IMR-90 (cell line): ENCODE results near the gene CEP68. TPM values are rescaled to one million over a fixed set of nuclear protein-coding genes. Genes with fewer than 3 reads are reported as not detected.

Experiments
- ATAC-seq: fragments of 200-7000 bp; cut with Tn5 transposase; 2 replicates; pipeline ENCODE4 v1.9.1; 2020; ENCODE audit warnings: low read depth, mild to moderate bottlenecking, moderate library complexity
- BruUV-seq: library from RNA; stranded (reverse); fragments of 400-500 nt; replicated peaks from 2 replicates; lab custom pipeline; 2021; lab: Mats Ljungman, UMichigan
- CTCF ChIA-PET: fragments of 300-600 bp; formaldehyde crosslinking; extraction: SDS; loops from one replicate; lab custom pipeline; 2021; ENCODE audit warnings: antibody characterized with exemption; lab: Yijun Ruan, JAX
- POLR2A ChIA-PET: fragments of 300-600 bp; sonication (Branson Sonifier 250); formaldehyde crosslinking; loops from one replicate; lab custom pipeline; 2022; ENCODE audit warnings: antibody characterized with exemption; ENCODE audit not compliant: unreplicated experiment; lab: Charles Lee
- DNase-seq: peaks from one replicate; pipeline ENCODE4 v3.0.0; 2013
- H2AFZ ChIP-seq: replicated peaks from 2 replicates; pipeline ENCODE3; 2013; ENCODE audit warnings: low read length, mild to moderate bottlenecking; ENCODE audit not compliant: poor library complexity
- H2AK5ac ChIP-seq: 2 replicates; pipeline ENCODE4 v1.6.1; 2013; ENCODE audit warnings: low read depth, low read length, inconsistent platforms
- H2AK9ac ChIP-seq: replicated peaks from 2 replicates; pipeline ENCODE3; 2013; ENCODE audit warnings: mild to moderate bottlenecking, low read depth, low read length, moderate library complexity; ENCODE audit not compliant: poor library complexity
- H2BK120ac ChIP-seq: 2 replicates; pipeline ENCODE4 v1.6.1; 2013; ENCODE audit warnings: low read depth, low read length, inconsistent platforms
- H2BK15ac ChIP-seq: 3 replicates; pipeline ENCODE4 v1.6.1; 2013; ENCODE audit warnings: low read depth, low read length, inconsistent platforms
- H2BK20ac ChIP-seq: 2 replicates; pipeline ENCODE4 v1.6.1; 2013; ENCODE audit warnings: low read depth, mild to moderate bottlenecking, inconsistent platforms, low read length, moderate library complexity
- H2BK5ac ChIP-seq: 2 replicates; pipeline ENCODE4 v1.6.1; 2013; ENCODE audit warnings: mild to moderate bottlenecking, low read depth, low read length, inconsistent platforms; ENCODE audit not compliant: poor library complexity, severe bottlenecking
- H3K14ac ChIP-seq: replicated peaks from 2 replicates; pipeline ENCODE4 v1.6.1; 2013; ENCODE audit warnings: low read depth, low read length, inconsistent platforms
- H3K18ac ChIP-seq: 2 replicates; pipeline ENCODE4 v1.6.1; 2013; ENCODE audit warnings: low read depth, low read length, control low read depth
- H3K23ac ChIP-seq: 2 replicates; pipeline ENCODE4 v1.6.1; 2013; ENCODE audit warnings: low read depth, low read length, inconsistent platforms
- H3K27ac ChIP-seq: 2 replicates; pipeline ENCODE4 v1.5.1; 2013; ENCODE audit warnings: mild to moderate bottlenecking, control low read depth, low read length; ENCODE audit not compliant: insufficient read depth
- H3K27me3 ChIP-seq: 2 replicates; pipeline ENCODE4 v1.6.1; 2013; ENCODE audit warnings: low read length; ENCODE audit not compliant: control insufficient read depth, insufficient read depth
- H3K36me3 ChIP-seq: 2 replicates; pipeline ENCODE4 v1.6.1; 2013; ENCODE audit warnings: low read length, mixed read lengths; ENCODE audit not compliant: control insufficient read depth, insufficient read depth
- H3K4ac ChIP-seq: 2 replicates; pipeline ENCODE4 v1.6.1; 2013; ENCODE audit warnings: low read depth, low read length, inconsistent platforms
- H3K4me1 ChIP-seq: 2 replicates; pipeline ENCODE4 v1.6.1; 2013; ENCODE audit warnings: low read length, mixed read lengths; ENCODE audit not compliant: control insufficient read depth, insufficient read depth
- H3K4me2 ChIP-seq: 2 replicates; pipeline ENCODE4 v1.6.1; 2013; ENCODE audit warnings: low read depth, mild to moderate bottlenecking, control low read depth, low read length, moderate library complexity
- H3K4me3 ChIP-seq: 2 replicates; pipeline ENCODE4 v1.5.1; 2013; ENCODE audit warnings: low read depth, mild to moderate bottlenecking, control low read depth, low read length, moderate library complexity; ENCODE audit not compliant: insufficient read depth
- H3K56ac ChIP-seq: 2 replicates; pipeline ENCODE4 v1.6.1; 2013; ENCODE audit warnings: low read length, inconsistent platforms; ENCODE audit not compliant: insufficient read depth; ENCODE audit errors: extremely low read depth
- H3K79me1 ChIP-seq, 2 experiments: 2 replicates each; pipeline ENCODE4 v1.6.1; 2013; ENCODE audit warnings: low read length in 2 of 2, inconsistent platforms in 1 of 2, low read depth in 1 of 2
- H3K9ac ChIP-seq: 2 replicates; pipeline ENCODE4 v1.6.1; 2013; ENCODE audit warnings: low read depth, low read length, control low read depth
- H3K9me1 ChIP-seq: 2 replicates; pipeline ENCODE4 v1.6.1; 2013; ENCODE audit warnings: low read length, inconsistent platforms; ENCODE audit not compliant: insufficient read depth
- H3K9me3 ChIP-seq: 2 replicates; pipeline ENCODE4 v1.6.1; 2013; ENCODE audit warnings: low read length; ENCODE audit not compliant: control insufficient read depth, insufficient read depth
- H4K20me1 ChIP-seq: 2 replicates; pipeline ENCODE4 v1.6.1; 2013; ENCODE audit warnings: low read length, inconsistent platforms; ENCODE audit not compliant: insufficient read depth
- H4K5ac ChIP-seq: 2 replicates; pipeline ENCODE4 v1.6.1; 2013; ENCODE audit warnings: mild to moderate bottlenecking, low read depth, low read length, control low read depth
- H4K8ac ChIP-seq, 2 experiments: 2 replicates each; pipeline ENCODE4 v1.6.1; 2013; ENCODE audit warnings: low read depth in 2 of 2, low read length in 2 of 2, control low read depth in 1 of 2, inconsistent platforms in 1 of 2
- H4K91ac ChIP-seq: 2 replicates; pipeline ENCODE4 v1.6.1; 2013; ENCODE audit warnings: low read depth, low read length, inconsistent platforms; ENCODE audit not compliant: insufficient read depth
- BHLHE40 ChIP-seq: fragments of 150-350 bp; IDR thresholded peaks from 2 replicates; pipeline ENCODE4 v1.6.1; 2016; ENCODE audit warnings: mild to moderate bottlenecking, low read depth, low read length
- CEBPB ChIP-seq: IDR thresholded peaks from 2 replicates; pipeline ENCODE4 v1.6.1; 2012; ENCODE audit warnings: low read depth, low read length, improper control_type of control experiment
- CHD1 ChIP-seq: IDR thresholded peaks from 2 replicates; pipeline ENCODE4 v1.6.1; 2012; ENCODE audit warnings: low read depth, low read length, improper control_type of control experiment
- FOS ChIP-seq: fragments of 150-350 bp; IDR thresholded peaks from 2 replicates; pipeline ENCODE4 v1.6.1; 2016; ENCODE audit warnings: low read depth, low read length
- MAFK ChIP-seq: IDR thresholded peaks from 2 replicates; pipeline ENCODE4 v1.6.1; 2012; ENCODE audit warnings: low read depth, low read length, improper control_type of control experiment
- MAZ ChIP-seq: IDR thresholded peaks from 2 replicates; pipeline ENCODE4 v1.6.1; 2012; ENCODE audit warnings: low read depth, mild to moderate bottlenecking, low read length, improper control_type of control experiment, moderate library complexity, borderline replicate concordance
- MXI1 ChIP-seq: IDR thresholded peaks from 2 replicates; pipeline ENCODE4 v1.6.1; 2012; ENCODE audit warnings: low read depth, mild to moderate bottlenecking, low read length, moderate library complexity, borderline replicate concordance
- NFE2L2 ChIP-seq: fragments of 150-350 bp; IDR thresholded peaks from 2 replicates; pipeline ENCODE4 v1.6.1; 2016; ENCODE audit warnings: low read depth, mild to moderate bottlenecking, low read length
- POLR2A ChIP-seq: IDR thresholded peaks from 2 replicates; pipeline ENCODE4 v1.6.1; 2012; ENCODE audit warnings: mild to moderate bottlenecking, low read depth, low read length
- RAD21 ChIP-seq: IDR thresholded peaks from 2 replicates; pipeline ENCODE4 v1.6.1; 2012; ENCODE audit warnings: low read length, improper control_type of control experiment
- RFX5 ChIP-seq: IDR thresholded peaks from 2 replicates; pipeline ENCODE4 v1.8.0; 2012; ENCODE audit warnings: low read depth, mild to moderate bottlenecking, low read length, moderate library complexity
- SMC3 ChIP-seq: fragments of 150-350 bp; IDR thresholded peaks from 2 replicates; pipeline ENCODE4 v1.6.1; 2016; ENCODE audit warnings: low read depth, mild to moderate bottlenecking, antibody characterized with exemption, low read length, moderate library complexity
- WGBS, 2 experiments: methylation state at CpG; one replicate each; pipeline versions ENCODE4 v1.1.5 to v1.1.7; 2013; ENCODE audit warnings: missing lambda C conversion rate in 2 of 2; ENCODE audit not compliant: insufficient read length in 1 of 2; ENCODE audit errors: extremely low coverage in 2 of 2; 5-methylcytosine and 5-hydroxymethylcytosine counted together
- dilution Hi-C: fragments of 300-500 bp; cut with HindIII; formaldehyde crosslinking; loops from one replicate; pipeline ENCODE4 v1.14.3; 2018; ENCODE audit warnings: low sequenced_read_pairs; ENCODE audit not compliant: unreplicated experiment
- in situ Hi-C: fragments of 300-500 bp; cut with MboI; formaldehyde crosslinking; loops from 3 replicates; pipeline ENCODE4 v1.14.3; 2019; ENCODE audit warnings: low sequenced_read_pairs, inconsistent platforms, mixed read lengths
- intact Hi-C: fragments of 100-400 bp; cut with micrococcal nuclease; formaldehyde crosslinking; loops from 2 replicates; pipeline ENCODE4 v1.10.0; 2022
- polyA plus RNA-seq, 3 experiments: library from polyadenylated mRNA; depleted of rRNA; stranded (reverse); fragments of >200 nt; gene quantifications; 2 replicates each; pipeline ENCODE4 v1.2.3, GENCODE V29; 2012; ENCODE audit warnings: low replicate concordance in 1 of 3
- total RNA-seq: library from RNA; depleted of rRNA; stranded (reverse); fragments of >200 nt; gene quantifications from 2 replicates; pipeline ENCODE4 v1.2.3, GENCODE V29; 2012
- TF ChIP-seq, protein P1 (sequence below): fragments of 150-350 bp; IDR thresholded peaks from 2 replicates; pipeline ENCODE4 v1.6.1; 2017; ENCODE audit warnings: mild to moderate bottlenecking, antibody characterized with exemption, low read length, low read depth
- TF ChIP-seq, protein P2 (sequence below): conservative IDR thresholded peaks from 2 replicates; pipeline ENCODE4 v1.5.1; 2012; ENCODE audit warnings: mild to moderate bottlenecking, low read depth, low read length, improper control_type of control experiment

The CEP68 gene
- total and polyA plus RNA-seq, 2 of the 4 experiments (the other 2 are of a cell fraction) = 5.5 to 5.6 TPM

DNA sequence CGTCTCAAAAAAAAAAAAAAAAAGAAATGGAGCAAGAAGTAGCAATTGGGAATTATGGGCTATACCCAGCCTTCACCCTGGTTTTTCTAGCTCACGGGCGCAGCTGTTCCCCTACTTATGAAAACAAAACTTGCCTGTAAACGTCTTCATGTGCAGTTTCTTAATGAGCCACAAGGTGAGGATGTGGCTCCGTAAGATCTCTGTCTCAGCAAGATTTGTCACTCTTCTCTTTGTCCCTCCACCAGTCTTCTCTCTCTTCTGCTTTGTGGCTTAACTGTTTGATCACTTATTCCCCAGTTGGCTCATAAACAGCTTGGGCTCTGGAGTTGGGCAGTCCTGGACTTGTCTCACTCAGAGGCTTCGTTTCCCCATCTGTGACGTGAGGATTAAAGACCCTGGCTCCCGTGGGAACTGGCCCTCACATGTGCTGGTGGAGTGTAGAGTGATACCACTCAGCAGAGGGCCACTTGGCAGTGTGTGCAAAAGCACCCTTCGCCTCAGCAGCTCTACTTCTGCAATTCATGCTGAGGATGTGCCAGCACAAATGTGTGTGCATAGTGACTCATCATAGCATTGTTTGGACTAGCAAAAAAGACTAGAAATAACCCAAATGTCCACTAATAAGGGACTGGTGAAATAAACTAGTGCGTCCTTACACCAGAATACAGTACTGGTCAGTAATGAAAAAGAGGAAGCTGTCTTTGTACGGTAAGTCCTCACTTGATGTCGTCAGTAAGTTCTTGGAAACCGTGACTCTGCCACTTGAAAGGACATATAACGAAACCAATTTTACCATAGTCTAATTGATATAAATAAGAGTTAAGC, 8.7 kb downstream of the CEP68 start:
- H3K4ac ChIP-seq = peak overlapping the region; percentile 47; the same call in 1 of the 2 replicates
- dilution Hi-C loops = no loop called here
- H2BK120ac ChIP-seq = peak overlapping the region; percentile 26; the same call in 1 of the 2 replicates
- peak overlapping the region; percentile 28 for H2AK9ac ChIP-seq
- H3K27ac ChIP-seq = peak overlapping the region; percentile 35; the same call in 1 of the 2 replicates
- peaks cover 28% of the 10 kb centered on the region for H4K20me1 ChIP-seq
- no peak overlapping the region for H3K4me3 ChIP-seq
- 0 out of 2 replicates have a peak overlapping the region, but pooled peaks have one; percentile 0 for H3K9ac ChIP-seq
- no peaks in the 10 kb centered on the region for H3K27me3 ChIP-seq
- peaks cover 34% of the 10 kb centered on the region for H3K9me1 ChIP-seq
- BruUV-seq = no TSS peak
- WGBS, 2 experiments = 39% methylated on average over 6 of the region's 14 CpGs; no CpG with 5 or more reads in 1 of the 2 experiments
- H2AK5ac ChIP-seq = peak overlapping the region; percentile 51
- no peak overlapping the region for H4K5ac ChIP-seq
- no peak overlapping the region for H3K23ac ChIP-seq
- peaks cover 11% of the 10 kb centered on the region for H3K36me3 ChIP-seq
- DNase-seq (peak; percentile 96), ATAC-seq (peak; percentile 83)
- no peak overlapping the region for H3K18ac ChIP-seq
- intact Hi-C loops = loop anchor here (2.0 to 10.0 kb wide), 2 partner anchors 122 to 370 kb away; partner anchors contain the start of gene SPRED2
- peaks cover 25 to 83% of the 10 kb centered on the region in 2 experiments for H3K79me1 ChIP-seq
- peak overlapping the region; percentile 76 for H3K14ac ChIP-seq
- CTCF ChIA-PET = interaction anchor here (0.5 to 1.5 kb wide), 10 partner anchors 9 to 200 kb away, joined by 3 to 6 read pairs (median 3); partner anchors contain the start of gene CEP68
- no peaks in the 10 kb centered on the region for H3K9me3 ChIP-seq
- H2BK20ac ChIP-seq = peak overlapping the region; percentile 57; the same call in 1 of the 2 replicates
- H3K4me1 ChIP-seq = peaks cover 26% of the 10 kb centered on the region
- no peak overlapping the region for H2BK15ac ChIP-seq
- POLR2A ChIA-PET = interaction anchor here (0.6 to 0.8 kb wide), 4 partner anchors 77 to 484 kb away, joined by 3 to 5 read pairs (median 4); no protein-coding TSS in a partner anchor
- peak overlapping the region; percentile 75 for H2BK5ac ChIP-seq
- peak overlapping the region; percentile 75 for H3K4me2 ChIP-seq
- no peak overlapping the region for H3K56ac ChIP-seq
- peak overlapping the region; percentile 17; the same call in 1 of the 2 replicates for H4K91ac ChIP-seq
- H2AFZ ChIP-seq = peak overlapping the region; percentile 46
- in situ Hi-C loops = loop anchor here (25.0 kb wide), 1 partner anchor 497 kb away; no protein-coding TSS in a partner anchor
- peak overlapping the region in 1 of 2 experiments; percentile 6; a peak in 1 of 4 replicates for H4K8ac ChIP-seq
- peak; percentile 68; the same call in 1 of the 2 replicates for TF ChIP-seq MXI1
- peak; percentile 41; the same call in 1 of the 2 replicates for TF ChIP-seq NFE2L2
- peak; percentile 14; the same call in 1 of the 2 replicates for TF ChIP-seq POLR2A
- TF ChIP-seq CHD1 = no peak
- TF ChIP-seq RFX5 = no peak
- TF ChIP-seq BHLHE40 = no peak; the same call in 1 of the 2 replicates
- TF ChIP-seq CEBPB = peak; percentile 65
- TF ChIP-seq MAFK = peak; percentile 73
- no peak for TF ChIP-seq MAZ
- TF ChIP-seq FOS = peak; percentile 89
- TF ChIP-seq RAD21 = peak; percentile 62
- TF ChIP-seq SMC3 = peak; percentile 50
- TF ChIP-seq, protein P1, sequence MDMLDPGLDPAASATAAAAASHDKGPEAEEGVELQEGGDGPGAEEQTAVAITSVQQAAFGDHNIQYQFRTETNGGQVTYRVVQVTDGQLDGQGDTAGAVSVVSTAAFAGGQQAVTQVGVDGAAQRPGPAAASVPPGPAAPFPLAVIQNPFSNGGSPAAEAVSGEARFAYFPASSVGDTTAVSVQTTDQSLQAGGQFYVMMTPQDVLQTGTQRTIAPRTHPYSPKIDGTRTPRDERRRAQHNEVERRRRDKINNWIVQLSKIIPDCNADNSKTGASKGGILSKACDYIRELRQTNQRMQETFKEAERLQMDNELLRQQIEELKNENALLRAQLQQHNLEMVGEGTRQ = no peak
- TF ChIP-seq, protein P2, sequence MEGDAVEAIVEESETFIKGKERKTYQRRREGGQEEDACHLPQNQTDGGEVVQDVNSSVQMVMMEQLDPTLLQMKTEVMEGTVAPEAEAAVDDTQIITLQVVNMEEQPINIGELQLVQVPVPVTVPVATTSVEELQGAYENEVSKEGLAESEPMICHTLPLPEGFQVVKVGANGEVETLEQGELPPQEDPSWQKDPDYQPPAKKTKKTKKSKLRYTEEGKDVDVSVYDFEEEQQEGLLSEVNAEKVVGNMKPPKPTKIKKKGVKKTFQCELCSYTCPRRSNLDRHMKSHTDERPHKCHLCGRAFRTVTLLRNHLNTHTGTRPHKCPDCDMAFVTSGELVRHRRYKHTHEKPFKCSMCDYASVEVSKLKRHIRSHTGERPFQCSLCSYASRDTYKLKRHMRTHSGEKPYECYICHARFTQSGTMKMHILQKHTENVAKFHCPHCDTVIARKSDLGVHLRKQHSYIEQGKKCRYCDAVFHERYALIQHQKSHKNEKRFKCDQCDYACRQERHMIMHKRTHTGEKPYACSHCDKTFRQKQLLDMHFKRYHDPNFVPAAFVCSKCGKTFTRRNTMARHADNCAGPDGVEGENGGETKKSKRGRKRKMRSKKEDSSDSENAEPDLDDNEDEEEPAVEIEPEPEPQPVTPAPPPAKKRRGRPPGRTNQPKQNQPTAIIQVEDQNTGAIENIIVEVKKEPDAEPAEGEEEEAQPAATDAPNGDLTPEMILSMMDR = peak; percentile 52
